HG02588 (cell line): ENCODE results near the gene CSF2.

Experiments
- ATAC-seq: cut with Tn5 transposase; IDR thresholded peaks from one replicate; pipeline ENCODE4 v1.9.1; 2021; ENCODE audit warnings: mild to moderate bottlenecking, moderate library complexity; ENCODE audit not compliant: unreplicated experiment

CSF2 gene

GRCh38 chr5:132067941-132068808 lies 5.4 kb upstream of the CSF2 start:
- ATAC-seq: no peak

GRCh38 chr5:132069561-132069960 lies 4.0 kb upstream of the CSF2 start:
- ATAC-seq: no peak

- no peak for ATAC-seq
These were observed 3.6 kb upstream of the CSF2 start for GRCh38 chr5:132069994-132070393.

DNA sequence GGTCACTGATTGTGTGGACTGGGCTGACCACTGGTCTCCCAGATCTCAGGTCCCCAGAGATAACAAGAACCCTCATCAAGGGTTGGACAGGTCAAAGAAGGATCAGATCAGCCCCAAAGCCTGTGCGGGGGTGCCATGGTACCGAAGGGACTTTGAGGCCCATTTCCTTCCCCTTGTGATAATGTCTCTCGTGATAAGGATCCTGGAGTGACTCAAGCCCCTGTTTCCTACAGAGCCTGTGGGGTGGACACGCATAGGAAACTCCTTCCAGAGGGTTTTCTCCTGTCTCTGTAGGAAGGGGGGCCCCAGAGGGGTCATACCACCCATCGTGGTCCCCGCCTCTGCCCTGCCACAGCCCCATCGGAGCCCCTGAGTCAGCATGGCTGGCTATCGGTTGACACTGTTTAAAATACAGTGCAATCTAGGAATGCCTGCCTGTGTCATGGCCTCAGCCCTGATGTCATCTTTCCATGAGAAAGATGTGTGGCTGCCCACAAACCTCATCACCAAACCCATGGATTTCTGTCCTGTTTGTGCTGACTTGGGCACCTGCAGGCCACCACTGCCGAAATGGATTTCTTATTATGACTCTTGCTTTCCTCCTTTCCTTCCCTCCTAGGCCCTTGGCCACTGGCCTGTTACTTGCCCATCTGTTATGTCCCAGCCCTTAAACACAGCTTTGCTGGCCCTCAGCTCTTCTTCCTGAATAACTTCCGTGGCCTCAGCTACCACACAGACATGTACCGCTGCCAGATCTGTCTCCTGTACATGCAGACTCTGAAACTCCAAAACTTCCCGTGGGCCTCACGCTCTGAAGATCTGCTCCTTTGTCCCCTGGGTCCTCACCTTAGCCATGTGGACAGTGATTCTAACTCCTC lies 2.9 kb upstream of the CSF2 start:
- no peak for ATAC-seq

- no peak for ATAC-seq
These were observed 2.3 kb upstream of the CSF2 start for GRCh38 chr5:132071338-132071707.

DNA sequence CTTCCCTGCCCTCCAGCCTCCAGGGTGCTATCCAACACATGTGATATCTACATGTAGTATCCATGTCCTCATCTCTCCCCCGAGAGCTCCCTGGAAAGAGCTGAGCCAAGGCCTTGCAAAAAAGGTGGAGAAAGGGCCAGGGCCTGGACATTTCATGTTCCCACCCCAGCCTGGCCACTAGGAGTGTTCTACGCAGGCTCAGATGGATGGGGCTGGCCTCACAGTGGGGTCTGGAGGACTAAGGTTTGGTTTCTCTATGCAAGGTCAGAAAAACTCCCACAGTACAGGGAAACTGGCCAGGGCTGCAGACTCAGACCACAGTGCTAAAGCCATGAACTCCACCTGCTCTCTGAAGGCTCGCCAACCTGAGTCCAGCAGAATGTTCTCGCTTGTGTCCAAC lies 1.5 kb upstream of the CSF2 start:
- no peak for ATAC-seq

DNA sequence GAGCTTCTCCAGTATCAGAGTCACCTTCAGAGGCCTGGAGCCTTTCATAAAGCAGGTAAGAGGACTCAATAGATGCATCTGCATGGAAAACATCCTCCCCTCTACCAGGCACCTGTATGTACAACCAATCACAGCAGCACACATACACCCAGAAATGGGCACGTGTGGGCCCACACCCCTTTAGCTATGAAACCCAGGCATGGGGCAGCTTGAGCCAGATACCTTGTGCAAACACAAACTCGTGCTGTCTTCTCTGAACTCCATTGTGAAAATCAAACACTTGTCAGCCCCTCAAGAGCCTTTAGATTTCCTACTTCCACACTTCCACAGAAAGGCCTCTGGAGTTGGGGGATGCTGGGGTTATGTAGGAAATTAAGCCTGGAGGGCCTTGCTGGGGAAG lies 1.1 kb upstream of the CSF2 start:
- no peak for ATAC-seq

DNA sequence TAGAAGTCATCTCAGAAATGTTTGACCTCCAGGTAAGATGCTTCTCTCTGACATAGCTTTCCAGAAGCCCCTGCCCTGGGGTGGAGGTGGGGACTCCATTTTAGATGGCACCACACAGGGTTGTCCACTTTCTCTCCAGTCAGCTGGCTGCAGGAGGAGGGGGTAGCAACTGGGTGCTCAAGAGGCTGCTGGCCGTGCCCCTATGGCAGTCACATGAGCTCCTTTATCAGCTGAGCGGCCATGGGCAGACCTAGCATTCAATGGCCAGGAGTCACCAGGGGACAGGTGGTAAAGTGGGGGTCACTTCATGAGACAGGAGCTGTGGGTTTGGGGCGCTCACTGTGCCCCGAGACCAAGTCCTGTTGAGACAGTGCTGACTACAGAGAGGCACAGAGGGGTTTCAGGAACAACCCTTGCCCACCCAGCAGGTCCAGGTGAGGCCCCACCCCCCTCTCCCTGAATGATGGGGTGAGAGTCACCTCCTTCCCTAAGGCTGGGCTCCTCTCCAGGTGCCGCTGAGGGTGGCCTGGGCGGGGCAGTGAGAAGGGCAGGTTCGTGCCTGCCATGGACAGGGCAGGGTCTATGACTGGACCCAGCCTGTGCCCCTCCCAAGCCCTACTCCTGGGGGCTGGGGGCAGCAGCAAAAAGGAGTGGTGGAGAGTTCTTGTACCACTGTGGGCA lies 642 bp downstream of the CSF2 start:
- no peak for ATAC-seq

DNA sequence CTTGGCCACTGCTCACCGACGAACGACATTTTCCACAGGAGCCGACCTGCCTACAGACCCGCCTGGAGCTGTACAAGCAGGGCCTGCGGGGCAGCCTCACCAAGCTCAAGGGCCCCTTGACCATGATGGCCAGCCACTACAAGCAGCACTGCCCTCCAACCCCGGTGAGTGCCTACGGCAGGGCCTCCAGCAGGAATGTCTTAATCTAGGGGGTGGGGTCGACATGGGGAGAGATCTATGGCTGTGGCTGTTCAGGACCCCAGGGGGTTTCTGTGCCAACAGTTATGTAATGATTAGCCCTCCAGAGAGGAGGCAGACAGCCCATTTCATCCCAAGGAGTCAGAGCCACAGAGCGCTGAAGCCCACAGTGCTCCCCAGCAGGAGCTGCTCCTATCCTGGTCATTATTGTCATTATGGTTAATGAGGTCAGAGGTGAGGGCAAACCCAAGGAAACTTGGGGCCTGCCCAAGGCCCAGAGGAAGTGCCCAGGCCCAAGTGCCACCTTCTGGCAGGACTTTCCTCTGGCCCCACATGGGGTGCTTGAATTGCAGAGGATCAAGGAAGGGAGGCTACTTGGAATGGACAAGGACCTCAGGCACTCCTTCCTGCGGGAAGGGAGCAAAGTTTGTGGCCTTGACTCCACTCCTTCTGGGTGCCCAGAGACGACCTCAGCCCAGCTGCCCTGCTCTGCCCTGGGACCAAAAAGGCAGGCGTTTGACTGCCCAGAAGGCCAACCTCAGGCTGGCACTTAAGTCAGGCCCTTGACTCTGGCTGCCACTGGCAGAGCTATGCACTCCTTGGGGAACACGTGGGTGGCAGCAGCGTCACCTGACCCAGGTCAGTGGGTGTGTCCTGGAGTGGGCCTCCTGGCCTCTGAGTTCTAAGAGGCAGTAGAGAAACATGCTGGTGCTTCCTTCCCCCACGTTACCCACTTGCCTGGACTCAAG lies 1.5 kb downstream of the CSF2 start:
- no peak for ATAC-seq

GRCh38 chr5:132075719-132076077 lies 2.1 kb downstream of the CSF2 start:
- no peak for ATAC-seq

GRCh38 chr5:132076202-132076830 lies 2.7 kb downstream of the CSF2 start:
- ATAC-seq: no peak

GRCh38 chr5:132076983-132077382 lies 3.4 kb downstream of the CSF2 start:
- ATAC-seq: no peak

- ATAC-seq: no peak
These were observed 5.5 kb downstream of the CSF2 start for GRCh38 chr5:132079081-132079480.

DNA sequence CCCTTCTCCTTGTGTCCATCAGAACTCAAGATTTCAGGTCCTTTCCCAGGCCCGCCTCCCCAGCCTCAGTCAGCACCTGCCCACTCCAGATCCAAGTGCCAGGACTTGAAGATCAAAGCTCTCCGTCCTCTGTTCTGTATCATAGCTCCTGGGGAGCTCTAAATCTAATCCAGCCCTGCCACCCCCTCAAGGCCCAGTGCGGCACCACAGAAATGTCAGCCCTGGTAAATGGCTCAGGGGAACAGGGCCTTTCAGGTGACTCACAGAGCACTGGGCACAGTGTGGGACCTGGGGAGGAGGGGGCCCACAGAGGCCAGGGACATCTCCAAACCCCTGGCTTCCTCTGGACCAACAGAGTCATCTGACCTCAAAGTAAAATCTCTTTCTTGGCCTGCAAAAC lies 6.0 kb downstream of the CSF2 start:
- ATAC-seq: no peak

DNA sequence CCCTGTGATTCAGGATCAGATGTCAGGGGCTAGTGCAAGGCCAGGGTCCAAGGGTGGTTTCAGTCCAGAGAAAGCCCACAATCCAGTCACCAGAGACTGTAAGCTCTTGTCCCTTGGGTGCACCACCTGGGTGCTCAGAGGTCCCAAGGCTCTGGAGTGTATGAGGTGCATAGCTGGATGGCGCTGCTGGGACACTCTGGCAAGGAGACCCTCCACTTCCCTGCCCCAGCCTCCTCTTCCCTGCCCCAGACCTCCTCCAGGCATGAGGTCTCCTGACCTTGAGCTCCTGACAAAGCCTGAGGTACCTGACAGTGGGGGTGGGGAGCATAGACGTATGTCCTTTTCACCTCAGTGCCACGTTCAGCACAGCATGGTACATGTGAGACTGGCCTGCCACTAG lies 7.0 kb downstream of the CSF2 start:
- no peak for ATAC-seq

GRCh38 chr5:132081458-132081857 lies 7.9 kb downstream of the CSF2 start:
- ATAC-seq: no peak

- no peak for ATAC-seq
These were observed 8.9 kb downstream of the CSF2 start for GRCh38 chr5:132082329-132083023.

DNA sequence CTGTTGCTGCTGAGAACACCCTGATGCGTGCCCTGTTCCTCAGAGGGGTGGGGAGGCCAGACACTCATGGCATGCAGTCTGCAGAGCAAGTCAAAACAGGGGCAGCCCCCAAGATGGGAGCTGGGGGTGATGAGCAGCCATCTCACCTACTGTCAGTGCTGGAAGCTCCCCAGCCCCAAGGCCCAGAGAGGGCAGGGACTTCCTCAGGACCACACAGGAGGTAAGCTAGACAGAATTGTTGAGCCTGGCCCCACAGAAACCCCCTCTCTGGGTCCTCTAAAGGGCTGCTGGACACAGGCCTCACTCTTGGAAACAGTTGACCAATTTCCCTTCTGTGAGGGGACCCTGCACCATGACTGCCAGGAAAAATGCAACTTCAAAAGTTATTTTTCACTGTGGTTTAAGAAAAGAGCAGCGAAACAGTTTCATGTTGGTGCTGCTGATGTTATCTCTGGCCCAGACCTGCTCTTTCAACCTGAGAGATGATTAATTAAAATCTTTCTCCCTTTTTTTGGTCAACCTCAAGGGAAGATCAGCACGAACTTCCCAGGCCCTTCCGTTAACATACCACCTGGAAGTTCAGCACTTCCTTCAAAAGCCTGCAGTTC lies 9.6 kb downstream of the CSF2 start:
- peak; percentile 48 for ATAC-seq

- no peak for ATAC-seq
These were observed 12.1 kb downstream of the CSF2 start for GRCh38 chr5:132085686-132086085.
